ENCODE data around the gene CABLES2. TPM values are rescaled to one million over a fixed set of nuclear protein-coding genes. Genes with fewer than 3 reads are reported as not detected.
A peak's percentile ranks its signal among the peaks of the same experiment; 100 is the strongest.

Gene CABLES2
- total and polyA plus RNA-seq, 9 of the 15 experiments (the other 6 are each of a cell fraction or from before 2014, with no cell fraction given), result 0.46 to 4.2 (median 1.6) TPM

- TF ChIP-seq DNMT1 (IDR thresholded peaks at IDR 0.05), result peak; percentile 60; the same call in 1 of the 2 replicates
- 0 out of 2 replicates have a peak, but pooled peaks have one; percentile 23 for TF ChIP-seq ZNF561 (CRISPR knock-in tag; conservative IDR thresholded peaks at IDR 0.05)
- no peak for TF ChIP-seq NFIC (IDR thresholded peaks at IDR 0.05)
- TF ChIP-seq NFIX (CRISPR knock-in tag; IDR thresholded peaks at IDR 0.05; ENCODE audit: low read depth), result no peak
- peak; percentile 75 for TF ChIP-seq CHD1 (IDR thresholded peaks at IDR 0.05; ENCODE audit: low read length)
- TF ChIP-seq PHB (CRISPR knock-in tag; IDR thresholded peaks at IDR 0.05), result no peak
- no peak for TF ChIP-seq TAF7 (tag; IDR thresholded peaks at IDR 0.05)
- TF ChIP-seq POLR2AphosphoS2 (IDR thresholded peaks at IDR 0.05; ENCODE audit: low read length), result no peak
- no peak for TF ChIP-seq BCL6 (CRISPR knock-in tag; IDR thresholded peaks at IDR 0.05)
- TF ChIP-seq HNRNPK (IDR thresholded peaks at IDR 0.05; ENCODE audit: low read depth, low read length, poor library complexity, severe bottlenecking), result no peak
- TF ChIP-seq BHLHE40 (IDR thresholded peaks at IDR 0.05; ENCODE audit: low read length), result no peak
- 0 out of 2 replicates have a peak, but pooled peaks have one; percentile 31 for TF ChIP-seq ZNF717 (CRISPR knock-in tag; IDR thresholded peaks at IDR 0.05)
- TF ChIP-seq RBM15 (IDR thresholded peaks at IDR 0.05; ENCODE audit: insufficient read depth, low read length), result no peak
- TF ChIP-seq SMARCA5 (IDR thresholded peaks at IDR 0.05), result 0 out of 2 replicates have a peak, but pooled peaks have one; percentile 30
- TF ChIP-seq FOXK2 (conservative IDR thresholded peaks at IDR 0.05 in 1 of 2, IDR thresholded peaks at IDR 0.05 in 1 of 2; ENCODE audit: low read depth in 2 of 2), result no peak
- TF ChIP-seq ESRRA (IDR thresholded peaks at IDR 0.05; ENCODE audit: borderline replicate concordance, low read depth), result no peak
- TF ChIP-seq, protein P1, sequence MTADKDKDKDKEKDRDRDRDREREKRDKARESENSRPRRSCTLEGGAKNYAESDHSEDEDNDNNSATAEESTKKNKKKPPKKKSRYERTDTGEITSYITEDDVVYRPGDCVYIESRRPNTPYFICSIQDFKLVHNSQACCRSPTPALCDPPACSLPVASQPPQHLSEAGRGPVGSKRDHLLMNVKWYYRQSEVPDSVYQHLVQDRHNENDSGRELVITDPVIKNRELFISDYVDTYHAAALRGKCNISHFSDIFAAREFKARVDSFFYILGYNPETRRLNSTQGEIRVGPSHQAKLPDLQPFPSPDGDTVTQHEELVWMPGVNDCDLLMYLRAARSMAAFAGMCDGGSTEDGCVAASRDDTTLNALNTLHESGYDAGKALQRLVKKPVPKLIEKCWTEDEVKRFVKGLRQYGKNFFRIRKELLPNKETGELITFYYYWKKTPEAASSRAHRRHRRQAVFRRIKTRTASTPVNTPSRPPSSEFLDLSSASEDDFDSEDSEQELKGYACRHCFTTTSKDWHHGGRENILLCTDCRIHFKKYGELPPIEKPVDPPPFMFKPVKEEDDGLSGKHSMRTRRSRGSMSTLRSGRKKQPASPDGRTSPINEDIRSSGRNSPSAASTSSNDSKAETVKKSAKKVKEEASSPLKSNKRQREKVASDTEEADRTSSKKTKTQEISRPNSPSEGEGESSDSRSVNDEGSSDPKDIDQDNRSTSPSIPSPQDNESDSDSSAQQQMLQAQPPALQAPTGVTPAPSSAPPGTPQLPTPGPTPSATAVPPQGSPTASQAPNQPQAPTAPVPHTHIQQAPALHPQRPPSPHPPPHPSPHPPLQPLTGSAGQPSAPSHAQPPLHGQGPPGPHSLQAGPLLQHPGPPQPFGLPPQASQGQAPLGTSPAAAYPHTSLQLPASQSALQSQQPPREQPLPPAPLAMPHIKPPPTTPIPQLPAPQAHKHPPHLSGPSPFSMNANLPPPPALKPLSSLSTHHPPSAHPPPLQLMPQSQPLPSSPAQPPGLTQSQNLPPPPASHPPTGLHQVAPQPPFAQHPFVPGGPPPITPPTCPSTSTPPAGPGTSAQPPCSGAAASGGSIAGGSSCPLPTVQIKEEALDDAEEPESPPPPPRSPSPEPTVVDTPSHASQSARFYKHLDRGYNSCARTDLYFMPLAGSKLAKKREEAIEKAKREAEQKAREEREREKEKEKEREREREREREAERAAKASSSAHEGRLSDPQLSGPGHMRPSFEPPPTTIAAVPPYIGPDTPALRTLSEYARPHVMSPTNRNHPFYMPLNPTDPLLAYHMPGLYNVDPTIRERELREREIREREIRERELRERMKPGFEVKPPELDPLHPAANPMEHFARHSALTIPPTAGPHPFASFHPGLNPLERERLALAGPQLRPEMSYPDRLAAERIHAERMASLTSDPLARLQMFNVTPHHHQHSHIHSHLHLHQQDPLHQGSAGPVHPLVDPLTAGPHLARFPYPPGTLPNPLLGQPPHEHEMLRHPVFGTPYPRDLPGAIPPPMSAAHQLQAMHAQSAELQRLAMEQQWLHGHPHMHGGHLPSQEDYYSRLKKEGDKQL (CRISPR knock-in tag; IDR thresholded peaks at IDR 0.05; ENCODE audit: borderline replicate concordance), result no peak
- no peak for TF ChIP-seq SNRNP70 (optimal IDR thresholded peaks at IDR 0.05; ENCODE audit: low read depth, low read length)
- no peak for TF ChIP-seq NR2C1 (IDR thresholded peaks at IDR 0.05)
- no peak for TF ChIP-seq NR2C1 (tag; IDR thresholded peaks at IDR 0.05)
- peak; percentile 29 for TF ChIP-seq KDM5B (IDR thresholded peaks at IDR 0.05; ENCODE audit: insufficient replicate concordance, low read depth, low read length)
- no peak for TF ChIP-seq ZNF253 (CRISPR knock-in tag; conservative IDR thresholded peaks at IDR 0.05)
These were observed 19.7 kb downstream of the CABLES2 start (continued) for GRCh38 chr20:62387219-62387913.

All from K562 (cell line).